SU-DHL-6 (cell line): ENCODE results near the gene EXD3.

Experiments
- H2AFZ ChIP-seq: fragments of 200-600 bp; sonication (generic); 2 replicates; pipeline ENCODE4 v1.6.1; 2014; ENCODE audit warnings: low read depth, mild to moderate bottlenecking, moderate library complexity, mixed read lengths, antibody characterized with exemption, low read length; ENCODE audit not compliant: severe bottlenecking
- H3F3A ChIP-seq: fragments of 200-600 bp; shearing (Covaris generic); 2 replicates; pipeline ENCODE4 v1.6.0; 2016; ENCODE audit warnings: antibody characterized with exemption, mild to moderate bottlenecking; ENCODE audit not compliant: insufficient read depth
- H3K27ac ChIP-seq: fragments of 200-600 bp; sonication (generic); 2 replicates; pipeline ENCODE4 v1.5.1; 2016; ENCODE audit warnings: low read depth, mild to moderate bottlenecking, low read length, moderate library complexity, mixed read lengths
- H3K27me3 ChIP-seq: fragments of 200-600 bp; sonication (generic), shearing (Covaris generic); 2 replicates; pipeline ENCODE4 v1.6.0; 2014; ENCODE audit warnings: mild to moderate bottlenecking, low read length
- H3K36me3 ChIP-seq: fragments of 200-600 bp; sonication (generic); 2 replicates; pipeline ENCODE4 v1.6.1; 2014; ENCODE audit warnings: mild to moderate bottlenecking, low read length, mixed read lengths
- H3K4me2 ChIP-seq: fragments of 300-600, 200-600 bp; shearing (Covaris generic), sonication (generic); 2 replicates; pipeline ENCODE4 v1.6.0; 2014; ENCODE audit warnings: low read length, low read depth, mild to moderate bottlenecking; ENCODE audit not compliant: poor library complexity, severe bottlenecking
- H3K4me3 ChIP-seq: fragments of 200-600 bp; sonication (generic); 2 replicates; pipeline ENCODE4 v1.5.1; 2014; ENCODE audit warnings: antibody characterized with exemption, low read length, mild to moderate bottlenecking, mixed read lengths; ENCODE audit not compliant: insufficient read depth, poor library complexity, severe bottlenecking
- H3K79me2 ChIP-seq: fragments of 200-600 bp; sonication (generic); 2 replicates; pipeline ENCODE4 v1.6.1; 2014; ENCODE audit warnings: mild to moderate bottlenecking, low read length, moderate library complexity; ENCODE audit not compliant: insufficient read depth
- H3K9ac ChIP-seq: fragments of 200-600 bp; sonication (generic); 2 replicates; pipeline ENCODE4 v1.7.0; 2014; ENCODE audit warnings: mild to moderate bottlenecking, low read length
- H3K9me2 ChIP-seq: fragments of 200-600 bp; sonication (generic); replicated peaks from 2 replicates; pipeline ENCODE4 v1.6.1; 2014; ENCODE audit warnings: low read length; ENCODE audit not compliant: insufficient read depth
- H3K9me3 ChIP-seq: fragments of 200-600 bp; sonication (generic); 2 replicates; pipeline ENCODE4 v1.6.1; 2014; ENCODE audit warnings: low read length, mixed read lengths; ENCODE audit not compliant: insufficient read depth
- H4K20me1 ChIP-seq: fragments of 200-600 bp; sonication (generic); 2 replicates; pipeline ENCODE4 v1.6.1; 2014; ENCODE audit warnings: low read depth, mild to moderate bottlenecking, antibody characterized with exemption, low read length, moderate library complexity, mixed read lengths
- CTCF ChIP-seq: fragments of 200-600 bp; sonication (generic); IDR thresholded peaks from one replicate; pipeline ENCODE4 v1.5.1; 2017; ENCODE audit warnings: antibody characterized with exemption, mild to moderate bottlenecking, low read length, moderate library complexity; ENCODE audit not compliant: insufficient read depth, poor library complexity, severe bottlenecking
- EZH2phosphoT487 ChIP-seq: fragments of 200-600 bp; sonication (generic), shearing (Covaris generic); conservative IDR thresholded peaks from 2 replicates; pipeline ENCODE4 v1.6.1; 2018; ENCODE audit warnings: mild to moderate bottlenecking, antibody characterized with exemption, low read length, moderate library complexity, mixed read lengths

The EXD3 gene

GRCh38 chr9:137395666-137396010 is 27.3 kb downstream of the EXD3 start:
- Histone ChIP-seq H4K20me1 (no peaks in the 10 kb centered on the region), H3K9ac (no peak overlapping the region), H3K27ac (no peak overlapping the region), H3K9me3 (no peaks in the 10 kb centered on the region), H3K36me3 (no peaks in the 10 kb centered on the region), H3K4me3 (no peak overlapping the region), H3K9me2 (no peaks in the 10 kb centered on the region), H3K4me2 (no peak overlapping the region), H3K79me2 (no peaks in the 10 kb centered on the region), H3K27me3 (no peaks in the 10 kb centered on the region), H3F3A (no peaks in the 10 kb centered on the region), H2AFZ (no peak overlapping the region)
- TF ChIP-seq CTCF, result no peak
- TF ChIP-seq EZH2phosphoT487, result no peak

GRCh38 chr9:137394866-137395665 is 27.9 kb downstream of the EXD3 start:
- Histone ChIP-seq H3K9me3 (no peaks in the 10 kb centered on the region), H3K9me2 (no peaks in the 10 kb centered on the region), H3K27me3 (no peaks in the 10 kb centered on the region), H3K4me2 (no peak overlapping the region), H4K20me1 (no peaks in the 10 kb centered on the region), H3K79me2 (no peaks in the 10 kb centered on the region), H3K4me3 (no peak overlapping the region), H3K36me3 (no peaks in the 10 kb centered on the region), H3F3A (no peaks in the 10 kb centered on the region), H2AFZ (no peak overlapping the region), H3K27ac (no peak overlapping the region), H3K9ac (no peak overlapping the region)
- TF ChIP-seq EZH2phosphoT487 (no peak), CTCF (no peak)

GRCh38 chr9:137393176-137394150 is 29.5 kb downstream of the EXD3 start:
- no peak overlapping the region for H3K9ac ChIP-seq

More at GRCh38 chr9:137393176-137394150, 29.5 kb downstream of the EXD3 start:
- no peaks in the 10 kb centered on the region for H3K9me2 ChIP-seq
- no peaks in the 10 kb centered on the region for H4K20me1 ChIP-seq
- no peak overlapping the region for H3K27ac ChIP-seq
- H3F3A ChIP-seq, result no peaks in the 10 kb centered on the region
- H3K9me3 ChIP-seq, result no peaks in the 10 kb centered on the region
- no peak overlapping the region for H3K4me2 ChIP-seq
- H2AFZ ChIP-seq, result no peak overlapping the region
- no peaks in the 10 kb centered on the region for H3K27me3 ChIP-seq
- no peaks in the 10 kb centered on the region for H3K36me3 ChIP-seq
- no peaks in the 10 kb centered on the region for H3K79me2 ChIP-seq
- TF ChIP-seq CTCF, result no peak
- no peak for TF ChIP-seq EZH2phosphoT487
- no peak overlapping the region for H3K4me3 ChIP-seq
